ENCODE data around the gene MDH2. TPM values are rescaled to one million over a fixed set of nuclear protein-coding genes. Genes with fewer than 3 reads are reported as not detected.
"Not testable (repeated sequence)": the region's sequence is repeated elsewhere in the genome, so short reads cannot be mapped to it uniquely, and the experiment has no call there.

The MDH2 gene
- total RNA-seq, 1 donor from 2014 or later, result 109 TPM

GRCh38 chr7:76020031-76020714, 27.7 kb upstream of the MDH2 start:
- no peaks in the 10 kb centered on the region for H3K9me3 Mint-ChIP-seq (ENCODE audit: unreplicated experiment)
- peaks cover 5% of the 10 kb centered on the region for H3K27me3 Mint-ChIP-seq (ENCODE audit: unreplicated experiment)
- H3K27ac Mint-ChIP-seq (ENCODE audit: unreplicated experiment), result no peak overlapping the region
- TF ChIP-seq, protein P1, sequence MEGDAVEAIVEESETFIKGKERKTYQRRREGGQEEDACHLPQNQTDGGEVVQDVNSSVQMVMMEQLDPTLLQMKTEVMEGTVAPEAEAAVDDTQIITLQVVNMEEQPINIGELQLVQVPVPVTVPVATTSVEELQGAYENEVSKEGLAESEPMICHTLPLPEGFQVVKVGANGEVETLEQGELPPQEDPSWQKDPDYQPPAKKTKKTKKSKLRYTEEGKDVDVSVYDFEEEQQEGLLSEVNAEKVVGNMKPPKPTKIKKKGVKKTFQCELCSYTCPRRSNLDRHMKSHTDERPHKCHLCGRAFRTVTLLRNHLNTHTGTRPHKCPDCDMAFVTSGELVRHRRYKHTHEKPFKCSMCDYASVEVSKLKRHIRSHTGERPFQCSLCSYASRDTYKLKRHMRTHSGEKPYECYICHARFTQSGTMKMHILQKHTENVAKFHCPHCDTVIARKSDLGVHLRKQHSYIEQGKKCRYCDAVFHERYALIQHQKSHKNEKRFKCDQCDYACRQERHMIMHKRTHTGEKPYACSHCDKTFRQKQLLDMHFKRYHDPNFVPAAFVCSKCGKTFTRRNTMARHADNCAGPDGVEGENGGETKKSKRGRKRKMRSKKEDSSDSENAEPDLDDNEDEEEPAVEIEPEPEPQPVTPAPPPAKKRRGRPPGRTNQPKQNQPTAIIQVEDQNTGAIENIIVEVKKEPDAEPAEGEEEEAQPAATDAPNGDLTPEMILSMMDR (IDR thresholded peaks at IDR 0.05; ENCODE audit: unreplicated experiment), result peak; percentile 88
- peaks cover 33% of the 10 kb centered on the region for H3K36me3 Mint-ChIP-seq (ENCODE audit: low read depth, unreplicated experiment)
- DNase-seq (ENCODE audit: low spot score), result peak; percentile 70
- peaks cover 17% of the 10 kb centered on the region for H3K4me1 Mint-ChIP-seq (ENCODE audit: unreplicated experiment)
- H3K4me3 Mint-ChIP-seq (ENCODE audit: unreplicated experiment), result no peak overlapping the region

DNA sequence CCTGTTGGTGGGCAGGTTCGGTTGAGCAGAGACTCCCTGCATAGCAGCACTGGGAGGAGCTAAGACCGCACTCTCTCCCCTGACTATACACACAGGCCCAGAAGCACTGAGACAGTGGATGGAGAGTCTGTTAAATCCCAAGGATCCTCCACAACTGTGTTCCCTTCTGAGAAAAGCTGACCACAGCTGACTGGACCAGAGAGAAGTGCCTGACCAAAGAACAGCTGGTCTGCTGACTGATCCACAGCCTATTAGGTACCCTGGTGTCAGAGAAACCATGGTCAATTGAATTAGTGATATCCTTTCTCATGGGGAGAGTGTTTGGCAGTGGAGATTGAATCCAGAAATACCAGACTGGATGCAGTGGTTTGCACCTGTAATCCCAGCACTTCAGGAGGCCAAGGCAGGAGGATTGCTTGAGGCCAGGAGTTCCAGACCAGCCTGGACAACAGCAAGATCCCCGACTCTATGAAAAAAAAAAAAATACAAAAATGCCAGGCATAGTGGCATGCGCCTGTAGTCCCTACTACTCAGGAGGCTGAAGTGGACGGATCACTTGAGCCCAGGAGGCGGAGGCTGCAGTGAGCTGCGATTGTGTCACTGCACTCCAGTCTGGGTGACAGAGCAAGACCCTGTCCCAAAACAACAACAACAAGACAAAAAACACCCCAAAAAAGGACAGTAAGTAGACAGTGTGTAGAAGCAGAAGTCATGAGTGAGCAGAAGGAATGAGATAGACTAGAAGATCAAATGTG, 25.7 kb upstream of the MDH2 start:
- TF ChIP-seq, protein P1 (IDR thresholded peaks at IDR 0.05; ENCODE audit: unreplicated experiment), result no peak
- no peak for DNase-seq (ENCODE audit: low spot score)
- no peak overlapping the region for H3K27ac Mint-ChIP-seq (ENCODE audit: unreplicated experiment)
- H3K36me3 Mint-ChIP-seq (ENCODE audit: low read depth, unreplicated experiment), result peaks cover 26% of the 10 kb centered on the region
- peak overlapping the region; percentile 53 for H3K4me3 Mint-ChIP-seq (ENCODE audit: unreplicated experiment)
- H3K4me1 Mint-ChIP-seq (ENCODE audit: unreplicated experiment), result peaks cover 17% of the 10 kb centered on the region
- peaks cover 5% of the 10 kb centered on the region for H3K27me3 Mint-ChIP-seq (ENCODE audit: unreplicated experiment)
- no peaks in the 10 kb centered on the region for H3K9me3 Mint-ChIP-seq (ENCODE audit: unreplicated experiment)

DNA sequence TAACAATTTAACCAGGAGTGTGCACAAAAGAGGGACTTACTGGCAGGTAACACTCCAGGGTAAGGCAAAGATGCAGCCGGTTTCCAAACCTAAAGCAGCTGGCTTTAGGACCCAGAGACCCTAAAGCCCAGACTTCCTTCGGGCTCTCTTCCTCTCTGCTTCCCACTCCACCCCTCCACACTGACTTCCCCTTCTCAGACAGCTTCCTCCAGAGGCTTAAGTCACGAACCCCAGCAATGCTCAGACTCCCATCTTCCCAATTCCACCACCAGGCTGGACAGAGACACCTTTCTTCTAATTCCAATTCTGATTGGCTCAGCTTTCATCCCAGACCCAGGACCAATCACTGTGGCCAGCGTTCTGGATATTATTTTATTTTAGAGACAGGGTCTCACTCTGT, 24.9 kb upstream of the MDH2 start:
- H3K4me1 Mint-ChIP-seq (ENCODE audit: unreplicated experiment), result peaks cover 17% of the 10 kb centered on the region
- H3K9me3 Mint-ChIP-seq (ENCODE audit: unreplicated experiment), result no peaks in the 10 kb centered on the region
- H3K36me3 Mint-ChIP-seq (ENCODE audit: low read depth, unreplicated experiment), result peaks cover 24% of the 10 kb centered on the region
- peak; percentile 9 for DNase-seq (ENCODE audit: low spot score)
- H3K27me3 Mint-ChIP-seq (ENCODE audit: unreplicated experiment), result peaks cover 5% of the 10 kb centered on the region
- TF ChIP-seq, protein P1 (IDR thresholded peaks at IDR 0.05; ENCODE audit: unreplicated experiment), result no peak
- no peak overlapping the region for H3K4me3 Mint-ChIP-seq (ENCODE audit: unreplicated experiment)
- H3K27ac Mint-ChIP-seq (ENCODE audit: unreplicated experiment), result peak overlapping the region; percentile 81

DNA sequence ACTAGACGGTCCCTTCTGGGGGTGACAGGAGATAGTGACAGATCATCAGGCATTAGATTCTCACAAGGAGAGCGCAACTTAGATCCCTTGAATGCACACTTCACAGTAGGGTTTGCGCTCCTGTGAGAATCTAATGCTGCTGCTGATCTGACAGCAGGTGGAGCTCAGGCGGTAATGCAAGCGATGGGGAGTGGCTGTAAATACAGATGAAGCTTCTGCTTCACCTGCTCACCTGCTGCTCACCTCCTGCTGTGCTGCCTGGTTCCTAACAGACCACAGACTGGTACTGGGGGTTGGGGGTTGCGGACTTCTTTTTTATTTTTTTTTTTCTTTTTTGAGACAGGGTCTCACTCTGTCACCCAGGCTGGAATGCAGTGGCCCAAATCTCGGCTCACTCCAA, 18.2 kb upstream of the MDH2 start:
- H3K4me1 Mint-ChIP-seq (ENCODE audit: unreplicated experiment), result peaks cover 14% of the 10 kb centered on the region
- not testable (repeated sequence) for H3K27ac Mint-ChIP-seq (ENCODE audit: unreplicated experiment); DNase-seq (ENCODE audit: low spot score); H3K4me3 Mint-ChIP-seq (ENCODE audit: unreplicated experiment); H3K9me3 Mint-ChIP-seq (ENCODE audit: unreplicated experiment); H3K27me3 Mint-ChIP-seq (ENCODE audit: unreplicated experiment)
- H3K36me3 Mint-ChIP-seq (ENCODE audit: low read depth, unreplicated experiment), result peaks cover 21% of the 10 kb centered on the region

GRCh38 chr7:76031964-76032363, 15.9 kb upstream of the MDH2 start:
- H3K27ac Mint-ChIP-seq (ENCODE audit: unreplicated experiment), result no peak overlapping the region
- no peak overlapping the region for H3K4me3 Mint-ChIP-seq (ENCODE audit: unreplicated experiment)
- H3K27me3 Mint-ChIP-seq (ENCODE audit: unreplicated experiment), result peaks cover 3% of the 10 kb centered on the region
- peaks cover 22% of the 10 kb centered on the region for H3K36me3 Mint-ChIP-seq (ENCODE audit: low read depth, unreplicated experiment)
- DNase-seq (ENCODE audit: low spot score), result no peak
- TF ChIP-seq, protein P1 (IDR thresholded peaks at IDR 0.05; ENCODE audit: unreplicated experiment), result no peak
- no peaks in the 10 kb centered on the region for H3K9me3 Mint-ChIP-seq (ENCODE audit: unreplicated experiment)
- H3K4me1 Mint-ChIP-seq (ENCODE audit: unreplicated experiment), result peaks cover 18% of the 10 kb centered on the region
